Loucy (cell line): ENCODE measurements around the gene GPAM.

Source experiments
- H2AFZ ChIP-seq: fragments of 200-600 bp; sonication (generic); 2 replicates; pipeline ENCODE4 v1.6.0; 2016; ENCODE audit warnings: antibody characterized with exemption, mild to moderate bottlenecking, low read length, moderate library complexity
- H3F3A ChIP-seq: fragments of 200-600 bp; 2 replicates; pipeline ENCODE4 v1.6.0; 2016; ENCODE audit warnings: antibody characterized with exemption, low read depth, mild to moderate bottlenecking
- H3K27me3 ChIP-seq: fragments of 200-600 bp; sonication (generic); 2 replicates; pipeline ENCODE4 v1.6.1; 2014; ENCODE audit warnings: low read length, mild to moderate bottlenecking; ENCODE audit not compliant: insufficient read depth, poor library complexity, severe bottlenecking
- H3K36me3 ChIP-seq: fragments of 200-600 bp; sonication (generic); 2 replicates; pipeline ENCODE4 v1.6.1; 2016; ENCODE audit warnings: low read length; ENCODE audit not compliant: insufficient read depth
- H3K4me1 ChIP-seq: fragments of 200-600 bp; sonication (generic); 2 replicates; pipeline ENCODE4 v1.5.1; 2014; ENCODE audit warnings: low read length, mild to moderate bottlenecking; ENCODE audit not compliant: insufficient read depth, poor library complexity, severe bottlenecking
- H3K4me2 ChIP-seq: fragments of 200-600 bp; sonication (generic); 2 replicates; pipeline ENCODE4 v1.6.0; 2014; ENCODE audit warnings: antibody characterized with exemption, low read length, low read depth, mild to moderate bottlenecking; ENCODE audit not compliant: poor library complexity, severe bottlenecking
- H3K4me3 ChIP-seq: fragments of 200-600 bp; sonication (generic); 2 replicates; pipeline ENCODE4 v1.5.1; 2014; ENCODE audit warnings: low read length, mild to moderate bottlenecking, mixed read lengths; ENCODE audit not compliant: poor library complexity, severe bottlenecking
- H3K79me2 ChIP-seq: fragments of 200-600 bp; sonication (generic); 2 replicates; pipeline ENCODE4 v1.6.1; 2014; ENCODE audit warnings: low read length; ENCODE audit not compliant: insufficient read depth
- H3K9ac ChIP-seq: fragments of 200-600 bp; sonication (generic); 2 replicates; pipeline ENCODE4 v1.6.0; 2014; ENCODE audit warnings: mild to moderate bottlenecking, low read depth, low read length, moderate library complexity; ENCODE audit not compliant: poor library complexity, severe bottlenecking
- H3K9me2 ChIP-seq: fragments of 200-600 bp; sonication (generic); replicated peaks from 2 replicates; pipeline ENCODE4 v1.6.1; 2016; ENCODE audit warnings: low read depth, low read length, mixed read lengths
- H3K9me3 ChIP-seq: fragments of 200-600 bp; sonication (generic); 2 replicates; pipeline ENCODE4 v1.6.1; 2014; ENCODE audit warnings: mild to moderate bottlenecking, antibody characterized with exemption, low read length, low read depth; ENCODE audit not compliant: insufficient read depth
- H4K20me1 ChIP-seq: fragments of 200-600 bp; sonication (generic); 2 replicates; pipeline ENCODE4 v1.6.0; 2014; ENCODE audit warnings: antibody characterized with exemption, low read length, mild to moderate bottlenecking; ENCODE audit not compliant: insufficient read depth, poor library complexity, severe bottlenecking
- CTCF ChIP-seq: fragments of 200-600 bp; sonication (generic); conservative IDR thresholded peaks from 2 replicates; pipeline ENCODE4 v1.5.1; 2014; ENCODE audit warnings: mild to moderate bottlenecking, antibody characterized with exemption, low read length
- EZH2phosphoT487 ChIP-seq: fragments of 200-600 bp; IDR thresholded peaks from 2 replicates; pipeline ENCODE4 v1.6.1; 2018; ENCODE audit warnings: antibody characterized with exemption, mild to moderate bottlenecking, moderate library complexity, borderline replicate concordance

The GPAM gene

GRCh38 chr10:112217386-112218035 lies 33.9 kb upstream of the GPAM start:
- Histone ChIP-seq H3K79me2 (no peaks in the 10 kb centered on the region), H3K4me1 (no peaks in the 10 kb centered on the region), H3K9me2 (no peaks in the 10 kb centered on the region)

GRCh38 chr10:112216966-112217365 lies 33.4 kb upstream of the GPAM start:
- H3K4me1 ChIP-seq: no peaks in the 10 kb centered on the region

More at GRCh38 chr10:112217386-112218035, 33.9 kb upstream of the GPAM start:
- Histone ChIP-seq H2AFZ (no peak overlapping the region), H3K27me3 (no peaks in the 10 kb centered on the region), H4K20me1 (no peaks in the 10 kb centered on the region), H3K36me3 (no peaks in the 10 kb centered on the region), H3F3A (no peaks in the 10 kb centered on the region), H3K9me3 (no peaks in the 10 kb centered on the region), H3K4me3 (no peak overlapping the region), H3K4me2 (no peak overlapping the region), H3K9ac (no peak overlapping the region)
- TF ChIP-seq CTCF: no peak
- no peak for TF ChIP-seq EZH2phosphoT487

GRCh38 chr10:112216151-112216550 lies 32.6 kb upstream of the GPAM start:
- Histone ChIP-seq H3K79me2 (no peaks in the 10 kb centered on the region), H3K27me3 (no peaks in the 10 kb centered on the region), H3K4me2 (no peak overlapping the region), H3K9me3 (no peaks in the 10 kb centered on the region), H3K36me3 (no peaks in the 10 kb centered on the region), H3K9ac (no peak overlapping the region), H3K9me2 (no peaks in the 10 kb centered on the region), H3K4me1 (no peaks in the 10 kb centered on the region), H3K4me3 (no peak overlapping the region), H4K20me1 (no peaks in the 10 kb centered on the region), H3F3A (no peaks in the 10 kb centered on the region), H2AFZ (no peak overlapping the region)
- no peak for TF ChIP-seq CTCF
- TF ChIP-seq EZH2phosphoT487: no peak

More at GRCh38 chr10:112216966-112217365, 33.4 kb upstream of the GPAM start:
- Histone ChIP-seq H3K9me2 (no peaks in the 10 kb centered on the region), H3K4me3 (no peak overlapping the region), H3K36me3 (no peaks in the 10 kb centered on the region), H3K9me3 (no peaks in the 10 kb centered on the region), H2AFZ (no peak overlapping the region), H3K27me3 (no peaks in the 10 kb centered on the region), H3K79me2 (no peaks in the 10 kb centered on the region), H3K4me2 (no peak overlapping the region), H3F3A (no peaks in the 10 kb centered on the region), H3K9ac (no peak overlapping the region), H4K20me1 (no peaks in the 10 kb centered on the region)
- no peak for TF ChIP-seq EZH2phosphoT487
- TF ChIP-seq CTCF: no peak
